Liver (tissue), 3 donors: ENCODE data around the gene PNPT1.

ENCODE experiments used
- CTCF ChIP-seq: fragments of 150-350 bp; IDR thresholded peaks from 2 replicates; pipeline ENCODE4 v1.5.1; 2017; ENCODE audit warnings: improper control_type of control experiment, low read depth, low read length; ENCODE audit not compliant: missing input control
- EGR1 ChIP-seq, 2 donors: IDR thresholded peaks; 2 replicates each; pipeline ENCODE4 v1.6.1; 2016 to 2018; ENCODE audit warnings: antibody characterized with exemption in 2 of 2, low read depth in 2 of 2
- FOXA1 ChIP-seq: IDR thresholded peaks from 2 replicates; pipeline ENCODE4 v1.6.1; 2016; ENCODE audit warnings: antibody characterized with exemption
- FOXA2 ChIP-seq: IDR thresholded peaks from 2 replicates; pipeline ENCODE4 v1.6.1; 2016; ENCODE audit warnings: antibody characterized with exemption
- JUND ChIP-seq, 2 donors: IDR thresholded peaks; 2 replicates each; pipeline ENCODE4 v1.6.1; 2016; ENCODE audit warnings: antibody characterized with exemption in 2 of 2
- MAX ChIP-seq: IDR thresholded peaks from 2 replicates; pipeline ENCODE4 v1.6.1; 2016; ENCODE audit warnings: antibody characterized with exemption
- RAD21 ChIP-seq, 2 donors: IDR thresholded peaks; 2 replicates each; pipeline ENCODE4 v1.6.1; 2016; ENCODE audit warnings: antibody characterized with exemption in 2 of 2, mild to moderate bottlenecking in 2 of 2
- REST ChIP-seq: IDR thresholded peaks from 2 replicates; pipeline ENCODE4 v1.6.1; 2016; ENCODE audit warnings: antibody characterized with exemption, mild to moderate bottlenecking
- TAF1 ChIP-seq: conservative IDR thresholded peaks from 2 replicates; pipeline ENCODE4 v1.6.1; 2016; ENCODE audit warnings: antibody characterized with exemption, mild to moderate bottlenecking
- YY1 ChIP-seq: IDR thresholded peaks from 2 replicates; pipeline ENCODE4 v1.6.1; 2016; ENCODE audit warnings: antibody characterized with exemption, mild to moderate bottlenecking
- ZBTB33 ChIP-seq: IDR thresholded peaks from 2 replicates; pipeline ENCODE4 v1.6.1; 2016; ENCODE audit warnings: antibody characterized with exemption
- donor health status: healthy.
- donor health status: healthy.

GRCh38 chr2:55609938-55610578 lies 83.6 kb downstream of the PNPT1 start:
- TF ChIP-seq CTCF (no peak), FOXA1 (no peak), EGR1 (IDR thresholded peaks at IDR 0.05; ENCODE audit: low read depth in 2 of 2) (no peak), REST (peak; percentile 88), RAD21 (IDR thresholded peaks at IDR 0.05) (no peak), MAX (no peak), TAF1 (no peak), JUND (IDR thresholded peaks at IDR 0.05) (no peak), FOXA2 (no peak), YY1 (peak; percentile 87), ZBTB33 (peak; percentile 65)
